VCaP (cell line): ENCODE data around the gene LENEP.
A peak's percentile ranks its signal among the peaks of the same experiment; 100 is the strongest.
"Not testable (repeated sequence)": the region's sequence is repeated elsewhere in the genome, so short reads cannot be mapped to it uniquely, and the experiment has no call there.

Source experiments
- H3K27ac ChIP-seq: fragments of 450-650 bp; 2 replicates; pipeline ENCODE4 v1.5.1; 2017
- CTCF ChIP-seq: fragments of 450-650 bp; conservative IDR thresholded peaks from 2 replicates; pipeline ENCODE4 v1.5.1; 2017; ENCODE audit warnings: mild to moderate bottlenecking, moderate library complexity

The LENEP gene

GRCh38 chr1:154982897-154983648 is 10.3 kb upstream of the LENEP start, which contains the start of gene FLAD1:
TSS of gene FLAD1 (plus strand) at chr1:154983344. CDS start at chr1:154983695, 351 bp downstream.
- no peak for TF ChIP-seq CTCF
- H3K27ac ChIP-seq = peak within 1 kb of the TSS; percentile 78

- TF ChIP-seq CTCF = no peak; the same call in 1 of the 2 replicates
- peak overlapping the region; percentile 78 for H3K27ac ChIP-seq
These were observed 9.5 kb upstream of the LENEP start for GRCh38 chr1:154983776-154984466.

- not testable (repeated sequence) for H3K27ac ChIP-seq
These were observed 6.7 kb upstream of the LENEP start for GRCh38 chr1:154986736-154987135.

GRCh38 chr1:154987326-154987725 is 6.1 kb upstream of the LENEP start:
- no peak for TF ChIP-seq CTCF
- H3K27ac ChIP-seq = no peak overlapping the region

- no peak overlapping the region for H3K27ac ChIP-seq
These were observed 5.1 kb upstream of the LENEP start for GRCh38 chr1:154988058-154988954.

GRCh38 chr1:154989195-154989860 is 4.1 kb upstream of the LENEP start:
- TF ChIP-seq CTCF = no peak
- no peak overlapping the region for H3K27ac ChIP-seq

More at GRCh38 chr1:154988058-154988954, 5.1 kb upstream of the LENEP start:
- TF ChIP-seq CTCF = no peak

GRCh38 chr1:154990276-154990675 is 3.1 kb upstream of the LENEP start:
- no peak for TF ChIP-seq CTCF
- H3K27ac ChIP-seq = no peak overlapping the region
